DMS114 treated with DMSO at 0.1 percent for 48 hours (cell line): ENCODE measurements around the gene MICAL2.

Experiments used
- DNase-seq: peaks from one replicate; lab custom pipeline; 2025; ENCODE audit not compliant: unreplicated experiment; lab: John Stamatoyannopoulos, UW

MICAL2 gene

GRCh38 chr11:12294613-12295012 lies 184.2 kb downstream of the MICAL2 start:
- DNase-seq: no peak

DNA sequence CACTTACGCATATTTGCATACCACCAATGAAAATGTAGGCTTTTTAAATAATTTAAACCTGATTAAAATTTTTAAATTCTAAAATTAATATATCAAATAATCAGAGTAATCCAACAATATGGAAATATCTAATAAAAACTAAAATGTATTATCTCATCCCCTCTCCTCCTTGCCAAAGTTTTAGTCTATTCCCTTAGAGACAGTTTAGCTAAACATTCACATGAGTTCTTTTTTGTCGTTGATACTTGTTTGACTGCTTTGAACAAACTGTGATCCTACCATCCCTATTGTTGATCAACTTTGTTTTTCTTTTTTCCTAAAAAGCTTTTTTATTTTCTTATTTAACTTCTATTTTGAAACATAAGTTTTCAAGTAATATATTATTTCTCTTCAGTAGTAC lies 185.6 kb downstream of the MICAL2 start:
- no peak for DNase-seq

DNA sequence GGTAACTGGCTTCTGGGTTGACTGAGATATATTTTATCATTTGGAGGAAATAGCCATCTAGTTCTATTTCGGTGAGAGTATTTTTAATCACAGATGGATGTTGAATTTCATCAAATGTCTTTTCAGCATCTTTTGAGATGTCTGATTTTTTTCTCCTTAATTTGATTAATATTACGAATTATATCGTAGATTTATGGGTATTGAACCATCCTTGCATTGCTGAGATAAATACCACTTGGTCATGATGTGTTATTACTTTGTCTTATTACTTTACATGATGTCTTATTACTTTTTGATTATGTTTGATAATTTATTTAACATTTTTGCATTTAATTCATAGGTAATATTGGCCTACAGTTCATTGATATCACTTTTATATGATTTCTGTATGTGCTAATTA lies 188.2 kb downstream of the MICAL2 start:
- no peak for DNase-seq

DNA sequence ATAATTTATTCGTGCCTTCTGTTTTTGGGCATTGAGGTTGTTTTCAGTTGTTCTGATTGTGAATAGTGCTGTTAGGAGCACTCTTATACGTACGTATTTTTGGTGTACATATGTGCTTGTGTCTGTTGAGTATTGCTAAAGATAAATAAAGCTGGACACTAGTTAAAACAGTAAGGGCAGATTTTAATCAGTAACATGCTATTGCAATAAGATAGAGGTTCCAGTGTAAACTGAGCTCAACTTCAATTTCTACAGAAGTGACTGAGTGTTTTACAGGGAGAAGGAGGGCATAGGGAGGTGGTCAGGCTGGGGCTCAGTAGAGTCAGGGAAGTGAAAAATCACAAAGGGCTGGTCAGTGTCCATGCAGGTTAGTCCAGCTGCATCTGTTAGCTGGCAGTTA lies 191.0 kb downstream of the MICAL2 start:
- no peak for DNase-seq

- no peak for DNase-seq
Measured at GRCh38 chr11:12303421-12304149, 193.2 kb downstream of the MICAL2 start.

GRCh38 chr11:12306830-12307229 lies 196.4 kb downstream of the MICAL2 start:
- DNase-seq: no peak

GRCh38 chr11:12312132-12312531 lies 201.7 kb downstream of the MICAL2 start:
- no peak for DNase-seq
